ENCODE measurements around the gene SIRT3.

SIRT3 gene

GRCh38 chr11:218815-219593 lies 17.1 kb downstream of the SIRT3 start:
- Histone ChIP-seq H3K27me3 (ENCODE audit: insufficient read depth, low read length) (no peaks in the 10 kb centered on the region), H3K4me1 (ENCODE audit: insufficient read depth, low read length) (no peaks in the 10 kb centered on the region), H3K36me3 (ENCODE audit: insufficient read depth, low read depth, low read length) (peaks cover 20% of the 10 kb centered on the region), H3K27ac (ENCODE audit: low read length) (no peak overlapping the region), H3K4me3 (ENCODE audit: low read length) (no peak overlapping the region), H3K9ac (ENCODE audit: low read depth, low read length) (no peak overlapping the region), H3K9me3 (ENCODE audit: insufficient read depth, low read depth, low read length) (no peaks in the 10 kb centered on the region)

GRCh38 chr11:217704-218103 lies 18.4 kb downstream of the SIRT3 start:
- Histone ChIP-seq H3K4me3 (ENCODE audit: low read length) (no peak overlapping the region), H3K9me3 (ENCODE audit: insufficient read depth, low read depth, low read length) (no peaks in the 10 kb centered on the region), H3K27ac (ENCODE audit: low read length) (no peak overlapping the region), H3K36me3 (ENCODE audit: insufficient read depth, low read depth, low read length) (peaks cover 31% of the 10 kb centered on the region), H3K4me1 (ENCODE audit: insufficient read depth, low read length) (no peaks in the 10 kb centered on the region), H3K9ac (ENCODE audit: low read depth, low read length) (no peak overlapping the region), H3K27me3 (ENCODE audit: insufficient read depth, low read length) (no peaks in the 10 kb centered on the region)

GRCh38 chr11:216081-216974 lies 19.8 kb downstream of the SIRT3 start:
- no peak overlapping the region for H3K4me3 ChIP-seq (ENCODE audit: low read length)
- H3K36me3 ChIP-seq (ENCODE audit: insufficient read depth, low read depth, low read length): peaks cover 45% of the 10 kb centered on the region
- H3K9me3 ChIP-seq (ENCODE audit: insufficient read depth, low read depth, low read length): no peaks in the 10 kb centered on the region
- H3K27me3 ChIP-seq (ENCODE audit: insufficient read depth, low read length): no peaks in the 10 kb centered on the region
- no peaks in the 10 kb centered on the region for H3K4me1 ChIP-seq (ENCODE audit: insufficient read depth, low read length)
- no peak overlapping the region for H3K27ac ChIP-seq (ENCODE audit: low read length)
- no peak overlapping the region for H3K9ac ChIP-seq (ENCODE audit: low read depth, low read length)

- Histone ChIP-seq H3K9ac (ENCODE audit: low read depth, low read length) (no peak overlapping the region), H3K9me3 (ENCODE audit: insufficient read depth, low read depth, low read length) (no peaks in the 10 kb centered on the region), H3K27me3 (ENCODE audit: insufficient read depth, low read length) (no peaks in the 10 kb centered on the region), H3K4me1 (ENCODE audit: insufficient read depth, low read length) (no peaks in the 10 kb centered on the region), H3K27ac (ENCODE audit: low read length) (no peak overlapping the region), H3K4me3 (ENCODE audit: low read length) (no peak overlapping the region), H3K36me3 (ENCODE audit: insufficient read depth, low read depth, low read length) (peaks cover 52% of the 10 kb centered on the region)
Measured at GRCh38 chr11:215581-216037, 20.5 kb downstream of the SIRT3 start.

GRCh38 chr11:214083-214482 lies 22.1 kb downstream of the SIRT3 start:
- H3K27ac ChIP-seq (ENCODE audit: low read length): no peak overlapping the region
- no peak overlapping the region for H3K9ac ChIP-seq (ENCODE audit: low read depth, low read length)
- H3K36me3 ChIP-seq (ENCODE audit: insufficient read depth, low read depth, low read length): peaks cover 64% of the 10 kb centered on the region
- H3K4me3 ChIP-seq (ENCODE audit: low read length): no peak overlapping the region
- H3K27me3 ChIP-seq (ENCODE audit: insufficient read depth, low read length): no peaks in the 10 kb centered on the region
- H3K9me3 ChIP-seq (ENCODE audit: insufficient read depth, low read depth, low read length): no peaks in the 10 kb centered on the region
- peaks cover 8% of the 10 kb centered on the region; the same call in 1 of the 2 replicates for H3K4me1 ChIP-seq (ENCODE audit: insufficient read depth, low read length)

- Histone ChIP-seq H3K27ac (ENCODE audit: low read length) (no peak overlapping the region), H3K4me1 (ENCODE audit: insufficient read depth, low read length) (peaks cover 8% of the 10 kb centered on the region; the same call in 1 of the 2 replicates), H3K9me3 (ENCODE audit: insufficient read depth, low read depth, low read length) (no peaks in the 10 kb centered on the region), H3K36me3 (ENCODE audit: insufficient read depth, low read depth, low read length) (peaks cover 64% of the 10 kb centered on the region), H3K27me3 (ENCODE audit: insufficient read depth, low read length) (no peaks in the 10 kb centered on the region), H3K4me3 (ENCODE audit: low read length) (no peak overlapping the region), H3K9ac (ENCODE audit: low read depth, low read length) (no peak overlapping the region)
Measured at GRCh38 chr11:213111-213510, 23.0 kb downstream of the SIRT3 start.

- H3K27ac ChIP-seq (ENCODE audit: low read length): no peak overlapping the region
- H3K36me3 ChIP-seq (ENCODE audit: insufficient read depth, low read depth, low read length): peaks cover 64% of the 10 kb centered on the region
Measured at GRCh38 chr11:212150-213100, 23.7 kb downstream of the SIRT3 start.

GRCh38 chr11:211741-212140 lies 24.4 kb downstream of the SIRT3 start:
- Histone ChIP-seq H3K27me3 (ENCODE audit: insufficient read depth, low read length) (no peaks in the 10 kb centered on the region), H3K9me3 (ENCODE audit: insufficient read depth, low read depth, low read length) (no peaks in the 10 kb centered on the region), H3K4me3 (ENCODE audit: low read length) (no peak overlapping the region), H3K27ac (ENCODE audit: low read length) (no peak overlapping the region), H3K9ac (ENCODE audit: low read depth, low read length) (no peak overlapping the region), H3K36me3 (ENCODE audit: insufficient read depth, low read depth, low read length) (peaks cover 64% of the 10 kb centered on the region), H3K4me1 (ENCODE audit: insufficient read depth, low read length) (peaks cover 8% of the 10 kb centered on the region; the same call in 1 of the 2 replicates)

More at GRCh38 chr11:212150-213100, 23.7 kb downstream of the SIRT3 start:
- Histone ChIP-seq H3K9me3 (ENCODE audit: insufficient read depth, low read depth, low read length) (no peaks in the 10 kb centered on the region), H3K4me3 (ENCODE audit: low read length) (no peak overlapping the region), H3K4me1 (ENCODE audit: insufficient read depth, low read length) (peaks cover 8% of the 10 kb centered on the region; the same call in 1 of the 2 replicates), H3K27me3 (ENCODE audit: insufficient read depth, low read length) (no peaks in the 10 kb centered on the region), H3K9ac (ENCODE audit: low read depth, low read length) (no peak overlapping the region)

- H3K27me3 ChIP-seq (ENCODE audit: insufficient read depth, low read length): no peaks in the 10 kb centered on the region
- H3K4me3 ChIP-seq (ENCODE audit: low read length): no peak overlapping the region
- peaks cover 64% of the 10 kb centered on the region for H3K36me3 ChIP-seq (ENCODE audit: insufficient read depth, low read depth, low read length)
- H3K9me3 ChIP-seq (ENCODE audit: insufficient read depth, low read depth, low read length): no peaks in the 10 kb centered on the region
- H3K9ac ChIP-seq (ENCODE audit: low read depth, low read length): no peak overlapping the region
- no peak overlapping the region for H3K27ac ChIP-seq (ENCODE audit: low read length)
- peaks cover 10% of the 10 kb centered on the region for H3K4me1 ChIP-seq (ENCODE audit: insufficient read depth, low read length)
Measured at GRCh38 chr11:211295-211694, 24.8 kb downstream of the SIRT3 start.

GRCh38 chr11:210803-211180 lies 25.4 kb downstream of the SIRT3 start:
- Histone ChIP-seq H3K4me1 (ENCODE audit: insufficient read depth, low read length) (peaks cover 10% of the 10 kb centered on the region), H3K9me3 (ENCODE audit: insufficient read depth, low read depth, low read length) (no peaks in the 10 kb centered on the region), H3K27ac (ENCODE audit: low read length) (no peak overlapping the region), H3K36me3 (ENCODE audit: insufficient read depth, low read depth, low read length) (peaks cover 62% of the 10 kb centered on the region), H3K27me3 (ENCODE audit: insufficient read depth, low read length) (no peaks in the 10 kb centered on the region), H3K4me3 (ENCODE audit: low read length) (no peak overlapping the region), H3K9ac (ENCODE audit: low read depth, low read length) (no peak overlapping the region)
